K562 (cell line): ENCODE measurements around the gene MYMX.

ENCODE experiments used
- CHD4 ChIP-seq: fragments of 200-600 bp; sonication (generic); IDR thresholded peaks from 3 replicates; pipeline ENCODE4 v1.6.1; 2012; ENCODE audit warnings: low read depth, mild to moderate bottlenecking, mixed read lengths, low read length, inconsistent platforms; ENCODE audit not compliant: insufficient read depth, insufficient replicate concordance, poor library complexity, severe bottlenecking
- KAT8 ChIP-seq: fragments of 450-650 bp; IDR thresholded peaks from 2 replicates; pipeline ENCODE4 v1.6.1; 2016; ENCODE audit warnings: low read depth, mild to moderate bottlenecking
- MED1 ChIP-seq: sonication (generic); formaldehyde crosslinking; IDR thresholded peaks from 2 replicates; pipeline ENCODE4 v1.8.1; 2023; ENCODE audit warnings: missing genetic modification reagents, borderline replicate concordance
- SRF ChIP-seq, 2 experiments: fragments of 250-450, 450-650 bp in 1 of 2; sonication (Bioruptor Pico) in 1 of 2; sonication (generic) in 1 of 2; formaldehyde crosslinking; IDR thresholded peaks; 2 replicates each; pipeline versions ENCODE4 v1.5.0 to v1.5.1; 2020 to 2022; ENCODE audit warnings: mild to moderate bottlenecking in 1 of 2, missing genetic modification reagents in 1 of 2
- TEAD2 ChIP-seq: fragments of 450-650 bp; IDR thresholded peaks from 2 replicates; pipeline ENCODE4 v1.6.1; 2016; ENCODE audit warnings: missing genetic modification characterization, control low read depth, missing compliant biosample characterization
- YY1 ChIP-seq, 3 experiments: IDR thresholded peaks; 2 replicates each; pipeline ENCODE4 v1.6.1; 2011; ENCODE audit warnings: low read length in 2 of 3, mild to moderate bottlenecking in 2 of 3, moderate library complexity in 2 of 3, borderline replicate concordance in 1 of 3, control low read depth in 1 of 3, low read depth in 1 of 3; ENCODE audit not compliant: insufficient read depth in 3 of 3, insufficient replicate concordance in 2 of 3, control insufficient read depth in 1 of 3, insufficient read length in 1 of 3; ENCODE audit errors: extremely low read depth in 1 of 3
- ZNF274 ChIP-seq: IDR thresholded peaks from 2 replicates; pipeline ENCODE4 v1.6.1; 2011; ENCODE audit warnings: low read depth, mild to moderate bottlenecking, low read length, moderate library complexity, borderline replicate concordance
- TF ChIP-seq, protein P1 (sequence below): sonication (generic); formaldehyde crosslinking; IDR thresholded peaks from 2 replicates; pipeline ENCODE4 v1.4.0; 2020; ENCODE audit warnings: mild to moderate bottlenecking, missing genetic modification reagents
- TF ChIP-seq, protein P2 (sequence below): fragments of 250-450 bp; sonication (Bioruptor Pico); IDR thresholded peaks from 2 replicates; pipeline ENCODE4 v1.5.0; 2021
- TF ChIP-seq, protein P3 (sequence below), 3 experiments: IDR thresholded peaks in 2 of 3; conservative IDR thresholded peaks in 1 of 3; 2 replicates each; pipeline ENCODE4 v1.5.1; 2011 to 2012; ENCODE audit warnings: low read length in 3 of 3, mild to moderate bottlenecking in 3 of 3, control low read depth in 2 of 3, improper control_type of control experiment in 1 of 3, inconsistent platforms in 1 of 3, low read depth in 1 of 3, mixed read lengths in 1 of 3, moderate library complexity in 1 of 3; ENCODE audit not compliant: insufficient read depth in 2 of 3
- TF ChIP-seq, protein P4 (sequence below), 2 experiments: fragments of 450-650 bp; formaldehyde crosslinking in 1 of 2; IDR thresholded peaks; 2 replicates each; pipeline versions ENCODE4 v1.4.0 to v1.6.1; 2014 to 2020; ENCODE audit warnings: mild to moderate bottlenecking in 2 of 2, borderline replicate concordance in 1 of 2, low read depth in 1 of 2
- TF ChIP-seq, protein P5 (sequence below): sonication (generic); formaldehyde crosslinking; IDR thresholded peaks from 2 replicates; pipeline ENCODE4 v1.8.1; 2022; ENCODE audit warnings: missing genetic modification reagents

DNA sequence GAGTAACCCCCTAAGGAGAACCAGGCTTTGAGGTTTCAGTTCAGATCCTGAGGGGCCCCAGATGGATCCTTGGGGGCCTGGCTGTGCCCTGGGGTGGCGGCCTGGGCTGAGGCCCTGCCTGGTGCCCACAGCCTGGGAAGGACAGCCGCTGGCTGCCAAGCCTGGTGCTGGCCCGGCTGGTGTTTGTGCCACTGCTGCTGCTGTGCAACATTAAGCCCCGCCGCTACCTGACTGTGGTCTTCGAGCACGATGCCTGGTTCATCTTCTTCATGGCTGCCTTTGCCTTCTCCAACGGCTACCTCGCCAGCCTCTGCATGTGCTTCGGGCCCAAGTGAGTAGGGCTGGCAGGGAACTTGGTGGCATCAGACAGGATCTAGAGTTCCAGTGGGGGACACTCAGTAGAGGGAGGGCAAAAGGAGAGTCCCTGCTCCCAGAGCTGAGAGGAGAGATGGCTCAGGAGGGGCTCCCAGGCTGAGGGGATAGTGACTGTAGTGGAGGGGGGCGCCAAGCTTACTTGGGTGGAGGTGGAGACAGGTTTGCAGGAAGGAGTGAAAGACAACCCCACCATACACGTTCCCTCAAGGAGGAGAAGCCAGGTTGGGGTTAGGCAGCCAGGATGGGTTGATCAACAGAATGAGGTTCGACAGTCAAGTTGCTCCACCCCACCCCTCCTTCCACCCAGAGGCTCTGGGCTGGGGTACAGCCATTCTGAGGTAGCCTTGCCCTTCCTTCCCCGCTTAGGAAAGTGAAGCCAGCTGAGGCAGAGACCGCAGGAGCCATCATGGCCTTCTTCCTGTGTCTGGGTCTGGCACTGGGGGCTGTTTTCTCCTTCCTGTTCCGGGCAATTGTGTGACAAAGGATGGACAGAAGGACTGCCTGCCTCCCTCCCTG is 16.2 kb downstream of the MYMX start:
- TF ChIP-seq, protein P1, sequence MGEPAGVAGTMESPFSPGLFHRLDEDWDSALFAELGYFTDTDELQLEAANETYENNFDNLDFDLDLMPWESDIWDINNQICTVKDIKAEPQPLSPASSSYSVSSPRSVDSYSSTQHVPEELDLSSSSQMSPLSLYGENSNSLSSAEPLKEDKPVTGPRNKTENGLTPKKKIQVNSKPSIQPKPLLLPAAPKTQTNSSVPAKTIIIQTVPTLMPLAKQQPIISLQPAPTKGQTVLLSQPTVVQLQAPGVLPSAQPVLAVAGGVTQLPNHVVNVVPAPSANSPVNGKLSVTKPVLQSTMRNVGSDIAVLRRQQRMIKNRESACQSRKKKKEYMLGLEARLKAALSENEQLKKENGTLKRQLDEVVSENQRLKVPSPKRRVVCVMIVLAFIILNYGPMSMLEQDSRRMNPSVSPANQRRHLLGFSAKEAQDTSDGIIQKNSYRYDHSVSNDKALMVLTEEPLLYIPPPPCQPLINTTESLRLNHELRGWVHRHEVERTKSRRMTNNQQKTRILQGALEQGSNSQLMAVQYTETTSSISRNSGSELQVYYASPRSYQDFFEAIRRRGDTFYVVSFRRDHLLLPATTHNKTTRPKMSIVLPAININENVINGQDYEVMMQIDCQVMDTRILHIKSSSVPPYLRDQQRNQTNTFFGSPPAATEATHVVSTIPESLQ (CRISPR knock-in tag), result no peak
- TF ChIP-seq, protein P2, sequence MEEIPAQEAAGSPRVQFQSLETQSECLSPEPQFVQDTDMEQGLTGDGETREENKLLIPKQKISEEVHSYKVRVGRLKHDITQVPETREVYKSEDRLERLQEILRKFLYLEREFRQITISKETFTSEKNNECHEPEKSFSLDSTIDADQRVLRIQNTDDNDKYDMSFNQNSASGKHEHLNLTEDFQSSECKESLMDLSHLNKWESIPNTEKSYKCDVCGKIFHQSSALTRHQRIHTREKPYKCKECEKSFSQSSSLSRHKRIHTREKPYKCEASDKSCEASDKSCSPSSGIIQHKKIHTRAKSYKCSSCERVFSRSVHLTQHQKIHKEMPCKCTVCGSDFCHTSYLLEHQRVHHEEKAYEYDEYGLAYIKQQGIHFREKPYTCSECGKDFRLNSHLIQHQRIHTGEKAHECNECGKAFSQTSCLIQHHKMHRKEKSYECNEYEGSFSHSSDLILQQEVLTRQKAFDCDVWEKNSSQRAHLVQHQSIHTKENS (CRISPR knock-in tag), result no peak
- TF ChIP-seq ZNF274 (no peak), SRF (CRISPR knock-in tag; IDR thresholded peaks at IDR 0.05) (no peak), CHD4 (no peak), TEAD2 (no peak), YY1 (IDR thresholded peaks at IDR 0.05; ENCODE audit: borderline replicate concordance in 1 of 3, control insufficient read depth in 1 of 3, extremely low read depth in 1 of 3, insufficient read depth in 3 of 3, insufficient read length in 1 of 3, insufficient replicate concordance in 2 of 3, low read depth in 1 of 3, low read length in 2 of 3) (no peak), KAT8 (no peak), MED1 (CRISPR knock-in tag) (no peak)
- TF ChIP-seq, protein P3, sequence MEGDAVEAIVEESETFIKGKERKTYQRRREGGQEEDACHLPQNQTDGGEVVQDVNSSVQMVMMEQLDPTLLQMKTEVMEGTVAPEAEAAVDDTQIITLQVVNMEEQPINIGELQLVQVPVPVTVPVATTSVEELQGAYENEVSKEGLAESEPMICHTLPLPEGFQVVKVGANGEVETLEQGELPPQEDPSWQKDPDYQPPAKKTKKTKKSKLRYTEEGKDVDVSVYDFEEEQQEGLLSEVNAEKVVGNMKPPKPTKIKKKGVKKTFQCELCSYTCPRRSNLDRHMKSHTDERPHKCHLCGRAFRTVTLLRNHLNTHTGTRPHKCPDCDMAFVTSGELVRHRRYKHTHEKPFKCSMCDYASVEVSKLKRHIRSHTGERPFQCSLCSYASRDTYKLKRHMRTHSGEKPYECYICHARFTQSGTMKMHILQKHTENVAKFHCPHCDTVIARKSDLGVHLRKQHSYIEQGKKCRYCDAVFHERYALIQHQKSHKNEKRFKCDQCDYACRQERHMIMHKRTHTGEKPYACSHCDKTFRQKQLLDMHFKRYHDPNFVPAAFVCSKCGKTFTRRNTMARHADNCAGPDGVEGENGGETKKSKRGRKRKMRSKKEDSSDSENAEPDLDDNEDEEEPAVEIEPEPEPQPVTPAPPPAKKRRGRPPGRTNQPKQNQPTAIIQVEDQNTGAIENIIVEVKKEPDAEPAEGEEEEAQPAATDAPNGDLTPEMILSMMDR (IDR thresholded peaks at IDR 0.05 in 2 of 3, conservative IDR thresholded peaks at IDR 0.05 in 1 of 3; ENCODE audit: insufficient read depth in 2 of 3, low read depth in 1 of 3, low read length in 3 of 3), result no peak
- TF ChIP-seq, protein P4, sequence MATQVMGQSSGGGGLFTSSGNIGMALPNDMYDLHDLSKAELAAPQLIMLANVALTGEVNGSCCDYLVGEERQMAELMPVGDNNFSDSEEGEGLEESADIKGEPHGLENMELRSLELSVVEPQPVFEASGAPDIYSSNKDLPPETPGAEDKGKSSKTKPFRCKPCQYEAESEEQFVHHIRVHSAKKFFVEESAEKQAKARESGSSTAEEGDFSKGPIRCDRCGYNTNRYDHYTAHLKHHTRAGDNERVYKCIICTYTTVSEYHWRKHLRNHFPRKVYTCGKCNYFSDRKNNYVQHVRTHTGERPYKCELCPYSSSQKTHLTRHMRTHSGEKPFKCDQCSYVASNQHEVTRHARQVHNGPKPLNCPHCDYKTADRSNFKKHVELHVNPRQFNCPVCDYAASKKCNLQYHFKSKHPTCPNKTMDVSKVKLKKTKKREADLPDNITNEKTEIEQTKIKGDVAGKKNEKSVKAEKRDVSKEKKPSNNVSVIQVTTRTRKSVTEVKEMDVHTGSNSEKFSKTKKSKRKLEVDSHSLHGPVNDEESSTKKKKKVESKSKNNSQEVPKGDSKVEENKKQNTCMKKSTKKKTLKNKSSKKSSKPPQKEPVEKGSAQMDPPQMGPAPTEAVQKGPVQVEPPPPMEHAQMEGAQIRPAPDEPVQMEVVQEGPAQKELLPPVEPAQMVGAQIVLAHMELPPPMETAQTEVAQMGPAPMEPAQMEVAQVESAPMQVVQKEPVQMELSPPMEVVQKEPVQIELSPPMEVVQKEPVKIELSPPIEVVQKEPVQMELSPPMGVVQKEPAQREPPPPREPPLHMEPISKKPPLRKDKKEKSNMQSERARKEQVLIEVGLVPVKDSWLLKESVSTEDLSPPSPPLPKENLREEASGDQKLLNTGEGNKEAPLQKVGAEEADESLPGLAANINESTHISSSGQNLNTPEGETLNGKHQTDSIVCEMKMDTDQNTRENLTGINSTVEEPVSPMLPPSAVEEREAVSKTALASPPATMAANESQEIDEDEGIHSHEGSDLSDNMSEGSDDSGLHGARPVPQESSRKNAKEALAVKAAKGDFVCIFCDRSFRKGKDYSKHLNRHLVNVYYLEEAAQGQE (IDR thresholded peaks at IDR 0.05; ENCODE audit: borderline replicate concordance), result no peak
- TF ChIP-seq, protein P4 (CRISPR knock-in tag; IDR thresholded peaks at IDR 0.05; ENCODE audit: low read depth), result no peak
- TF ChIP-seq, protein P5, sequence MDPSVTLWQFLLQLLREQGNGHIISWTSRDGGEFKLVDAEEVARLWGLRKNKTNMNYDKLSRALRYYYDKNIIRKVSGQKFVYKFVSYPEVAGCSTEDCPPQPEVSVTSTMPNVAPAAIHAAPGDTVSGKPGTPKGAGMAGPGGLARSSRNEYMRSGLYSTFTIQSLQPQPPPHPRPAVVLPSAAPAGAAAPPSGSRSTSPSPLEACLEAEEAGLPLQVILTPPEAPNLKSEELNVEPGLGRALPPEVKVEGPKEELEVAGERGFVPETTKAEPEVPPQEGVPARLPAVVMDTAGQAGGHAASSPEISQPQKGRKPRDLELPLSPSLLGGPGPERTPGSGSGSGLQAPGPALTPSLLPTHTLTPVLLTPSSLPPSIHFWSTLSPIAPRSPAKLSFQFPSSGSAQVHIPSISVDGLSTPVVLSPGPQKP (CRISPR knock-in tag), result no peak
